Measurements from ENCODE around the gene CUTA. TPM values are rescaled to one million over a fixed set of nuclear protein-coding genes. Genes with fewer than 3 reads are reported as not detected.
A peak's percentile ranks its signal among the peaks of the same experiment; 100 is the strongest.

CUTA gene
- total RNA-seq, 6 experiments from 2014 or later, result 81.4 to 114 (median 97.4) TPM

GRCh38 chr6:33442283-33442682 is 24.4 kb upstream of the CUTA start:
- intact Hi-C loops (cut with DNase I), result no loop called here
- no peak for DNase-seq
- no peak for ATAC-seq
- 94% methylated on average over 5 of the region's 8 CpGs for WGBS (ENCODE audit: insufficient coverage, low coverage, low lambda C conversion rate, missing lambda C conversion rate)
- Histone ChIP-seq H3K36me3 (no peaks in the 10 kb centered on the region), H3K4me1 (no peaks in the 10 kb centered on the region), H3K9me3 (no peaks in the 10 kb centered on the region), H3K4me3 (no peak overlapping the region), H3K27ac (no peak overlapping the region), H3K27me3 (no peaks in the 10 kb centered on the region)
- no peak for TF ChIP-seq CTCF (IDR thresholded peaks at IDR 0.05)
- TF ChIP-seq POLR2A (IDR thresholded peaks at IDR 0.05), result no peak

- Histone ChIP-seq H3K4me1 (no peaks in the 10 kb centered on the region), H3K27ac (no peak overlapping the region), H3K4me3 (no peak overlapping the region), H3K27me3 (no peaks in the 10 kb centered on the region), H3K9me3 (no peaks in the 10 kb centered on the region), H3K36me3 (no peaks in the 10 kb centered on the region)
- 100% methylated on average over 3 of the region's 9 CpGs for WGBS (ENCODE audit: insufficient coverage, low coverage, low lambda C conversion rate, missing lambda C conversion rate)
- ATAC-seq, result no peak
- intact Hi-C loops (cut with DNase I), result no loop called here
- DNase-seq, result no peak
- no peak for TF ChIP-seq POLR2A (IDR thresholded peaks at IDR 0.05)
- TF ChIP-seq CTCF (IDR thresholded peaks at IDR 0.05), result no peak
These were observed 23.6 kb upstream of the CUTA start for GRCh38 chr6:33441457-33441856.

- H3K27ac ChIP-seq, result no peak overlapping the region
- TF ChIP-seq CTCF (IDR thresholded peaks at IDR 0.05) (no peak), POLR2A (IDR thresholded peaks at IDR 0.05) (no peak)
- no peaks in the 10 kb centered on the region for H3K27me3 ChIP-seq
- no peak overlapping the region for H3K4me3 ChIP-seq
- H3K4me1 ChIP-seq, result no peaks in the 10 kb centered on the region
- no peaks in the 10 kb centered on the region for H3K36me3 ChIP-seq
- ATAC-seq (peak in 3 of 4 donors; percentile 31 to 46 (median 40)), DNase-seq (no peak)
- H3K9me3 ChIP-seq, result no peaks in the 10 kb centered on the region
- intact Hi-C loops (cut with DNase I), result no loop called here
- 52% methylated on average over 15 of the region's 19 CpGs for WGBS (ENCODE audit: insufficient coverage, low coverage, low lambda C conversion rate, missing lambda C conversion rate)
These were observed 22.9 kb upstream of the CUTA start for GRCh38 chr6:33440649-33441309.

GRCh38 chr6:33439956-33440648 is 22.2 kb upstream of the CUTA start:
- H3K4me3 ChIP-seq, result no peak overlapping the region
- WGBS (ENCODE audit: insufficient coverage, low coverage, low lambda C conversion rate, missing lambda C conversion rate), result 86% methylated on average over 4 of the region's 9 CpGs
- ATAC-seq (no peak), DNase-seq (no peak)
- H3K27ac ChIP-seq, result no peak overlapping the region
- H3K9me3 ChIP-seq, result no peaks in the 10 kb centered on the region
- no peaks in the 10 kb centered on the region for H3K27me3 ChIP-seq
- H3K36me3 ChIP-seq, result no peaks in the 10 kb centered on the region
- no peaks in the 10 kb centered on the region for H3K4me1 ChIP-seq
- no peak for TF ChIP-seq POLR2A (IDR thresholded peaks at IDR 0.05)
- TF ChIP-seq CTCF (IDR thresholded peaks at IDR 0.05), result no peak
- intact Hi-C loops (cut with DNase I), result no loop called here

All from right lobe of liver (tissue), 6 donors.